Ishikawa (cell line): Measurements from ENCODE around the gene OCEL1.

Source experiments
- CEBPB ChIP-seq: IDR thresholded peaks from 2 replicates; pipeline ENCODE4 v1.6.1; 2012
- EGR1 ChIP-seq: IDR thresholded peaks from 2 replicates; pipeline ENCODE4 v1.6.1; 2012
- EP300 ChIP-seq: IDR thresholded peaks from 2 replicates; pipeline ENCODE4 v1.6.1; 2012; ENCODE audit warnings: borderline replicate concordance
- FOXM1 ChIP-seq: IDR thresholded peaks from 2 replicates; pipeline ENCODE4 v1.6.1; 2012; ENCODE audit warnings: low read depth, borderline replicate concordance
- NFIC ChIP-seq: IDR thresholded peaks from 2 replicates; pipeline ENCODE4 v1.6.1; 2012
- RAD21 ChIP-seq: IDR thresholded peaks from 2 replicates; pipeline ENCODE4 v1.6.1; 2012; ENCODE audit warnings: low read depth
- TAF1 ChIP-seq: IDR thresholded peaks from 2 replicates; pipeline ENCODE4 v1.6.1; 2012; ENCODE audit warnings: low read depth, mild to moderate bottlenecking
- TCF12 ChIP-seq: IDR thresholded peaks from 2 replicates; pipeline ENCODE4 v1.6.1; 2012; ENCODE audit warnings: low read depth
- TEAD4 ChIP-seq: IDR thresholded peaks from 2 replicates; pipeline ENCODE4 v1.6.1; 2012
- YY1 ChIP-seq: IDR thresholded peaks from 2 replicates; pipeline ENCODE4 v1.6.1; 2012; ENCODE audit warnings: low read depth
- ZBTB7A ChIP-seq: IDR thresholded peaks from 2 replicates; pipeline ENCODE4 v1.6.1; 2012; ENCODE audit warnings: low read depth
- TF ChIP-seq, protein P1 (sequence below): IDR thresholded peaks from 2 replicates; pipeline ENCODE4 v1.6.1; 2012; ENCODE audit warnings: low read depth, mild to moderate bottlenecking

DNA sequence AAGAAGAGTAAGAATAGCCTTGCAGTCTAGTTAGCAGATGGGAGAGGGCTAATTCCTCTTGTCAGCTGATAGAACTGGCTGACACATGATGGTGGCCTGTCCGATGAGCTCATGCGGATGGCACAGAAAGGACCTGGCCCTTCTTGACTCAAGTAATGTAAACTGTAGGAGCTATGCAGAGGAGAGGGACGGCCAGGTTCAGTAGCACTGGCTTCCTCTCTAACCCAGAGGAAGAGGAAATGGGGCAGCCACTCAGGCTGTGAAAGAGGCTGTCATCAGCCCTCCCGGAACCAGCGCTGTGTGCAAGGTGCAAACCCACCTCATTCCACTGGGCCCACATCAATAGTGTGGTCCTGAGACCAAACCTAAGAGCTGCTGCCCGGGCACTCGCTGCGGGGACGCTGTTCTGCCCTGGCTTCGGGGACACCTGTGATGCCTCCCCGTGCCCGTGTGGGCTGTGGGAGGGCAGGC is 41.6 kb upstream of the OCEL1 start:
- TF ChIP-seq FOXM1 (no peak), NFIC (no peak), TAF1 (no peak), ZBTB7A (no peak), RAD21 (no peak), EP300 (no peak), TEAD4 (no peak), CEBPB (no peak), TCF12 (no peak), EGR1 (no peak), YY1 (no peak)
- TF ChIP-seq, protein P1, sequence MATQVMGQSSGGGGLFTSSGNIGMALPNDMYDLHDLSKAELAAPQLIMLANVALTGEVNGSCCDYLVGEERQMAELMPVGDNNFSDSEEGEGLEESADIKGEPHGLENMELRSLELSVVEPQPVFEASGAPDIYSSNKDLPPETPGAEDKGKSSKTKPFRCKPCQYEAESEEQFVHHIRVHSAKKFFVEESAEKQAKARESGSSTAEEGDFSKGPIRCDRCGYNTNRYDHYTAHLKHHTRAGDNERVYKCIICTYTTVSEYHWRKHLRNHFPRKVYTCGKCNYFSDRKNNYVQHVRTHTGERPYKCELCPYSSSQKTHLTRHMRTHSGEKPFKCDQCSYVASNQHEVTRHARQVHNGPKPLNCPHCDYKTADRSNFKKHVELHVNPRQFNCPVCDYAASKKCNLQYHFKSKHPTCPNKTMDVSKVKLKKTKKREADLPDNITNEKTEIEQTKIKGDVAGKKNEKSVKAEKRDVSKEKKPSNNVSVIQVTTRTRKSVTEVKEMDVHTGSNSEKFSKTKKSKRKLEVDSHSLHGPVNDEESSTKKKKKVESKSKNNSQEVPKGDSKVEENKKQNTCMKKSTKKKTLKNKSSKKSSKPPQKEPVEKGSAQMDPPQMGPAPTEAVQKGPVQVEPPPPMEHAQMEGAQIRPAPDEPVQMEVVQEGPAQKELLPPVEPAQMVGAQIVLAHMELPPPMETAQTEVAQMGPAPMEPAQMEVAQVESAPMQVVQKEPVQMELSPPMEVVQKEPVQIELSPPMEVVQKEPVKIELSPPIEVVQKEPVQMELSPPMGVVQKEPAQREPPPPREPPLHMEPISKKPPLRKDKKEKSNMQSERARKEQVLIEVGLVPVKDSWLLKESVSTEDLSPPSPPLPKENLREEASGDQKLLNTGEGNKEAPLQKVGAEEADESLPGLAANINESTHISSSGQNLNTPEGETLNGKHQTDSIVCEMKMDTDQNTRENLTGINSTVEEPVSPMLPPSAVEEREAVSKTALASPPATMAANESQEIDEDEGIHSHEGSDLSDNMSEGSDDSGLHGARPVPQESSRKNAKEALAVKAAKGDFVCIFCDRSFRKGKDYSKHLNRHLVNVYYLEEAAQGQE, result no peak
